Parathyroid adenoma (tissue), 2 donors: ENCODE measurements around the gene SPSB1.
"Not testable (repeated sequence)": the region's sequence is repeated elsewhere in the genome, so short reads cannot be mapped to it uniquely, and the experiment has no call there.

Experiments used
- H2AFZ ChIP-seq: fragments of 300-600 bp; sonication (generic); one replicate; pipeline ENCODE4 v1.7.0; 2017; ENCODE audit warnings: antibody characterized with exemption, mild to moderate bottlenecking
- H3K27ac ChIP-seq: fragments of 300-600 bp; sonication (generic); one replicate; pipeline ENCODE4 v1.7.0; 2017
- H3K27me3 ChIP-seq: fragments of 300-600 bp; sonication (generic); one replicate; pipeline ENCODE4 v1.7.0; 2017; ENCODE audit warnings: low read length; ENCODE audit not compliant: control insufficient read depth, insufficient read depth
- H3K36me3 ChIP-seq: fragments of 300-600 bp; sonication (generic); one replicate; pipeline ENCODE4 v1.7.0; 2017; ENCODE audit warnings: low read length; ENCODE audit not compliant: control insufficient read depth, insufficient read depth
- H3K4me1 ChIP-seq: fragments of 300-600 bp; sonication (generic); one replicate; pipeline ENCODE4 v1.7.0; 2017; ENCODE audit warnings: control low read depth
- H3K4me2 ChIP-seq: fragments of 300-600 bp; sonication (generic); one replicate; pipeline ENCODE4 v1.7.0; 2017; ENCODE audit warnings: low read length
- H3K4me3 ChIP-seq: fragments of 300-600 bp; sonication (generic); one replicate; pipeline ENCODE4 v1.7.0; 2017; ENCODE audit warnings: low read depth, low read length
- H3K79me2 ChIP-seq: fragments of 300-600 bp; sonication (generic); one replicate; pipeline ENCODE4 v1.7.0; 2017; ENCODE audit warnings: control low read depth
- H3K9ac ChIP-seq: fragments of 300-600 bp; sonication (generic); one replicate; pipeline ENCODE4 v1.7.0; 2017; ENCODE audit warnings: mild to moderate bottlenecking
- H3K9me3 ChIP-seq: fragments of 300-600 bp; sonication (generic); one replicate; pipeline ENCODE4 v1.7.0; 2017; ENCODE audit warnings: low read length; ENCODE audit not compliant: control insufficient read depth
- CTCF ChIP-seq: fragments of 300-600 bp; sonication (generic); IDR thresholded peaks from one replicate; pipeline ENCODE4 v1.7.0; 2017; ENCODE audit warnings: antibody characterized with exemption, mild to moderate bottlenecking
- donor health status: primary hyperparathyroidism.

The SPSB1 gene

DNA sequence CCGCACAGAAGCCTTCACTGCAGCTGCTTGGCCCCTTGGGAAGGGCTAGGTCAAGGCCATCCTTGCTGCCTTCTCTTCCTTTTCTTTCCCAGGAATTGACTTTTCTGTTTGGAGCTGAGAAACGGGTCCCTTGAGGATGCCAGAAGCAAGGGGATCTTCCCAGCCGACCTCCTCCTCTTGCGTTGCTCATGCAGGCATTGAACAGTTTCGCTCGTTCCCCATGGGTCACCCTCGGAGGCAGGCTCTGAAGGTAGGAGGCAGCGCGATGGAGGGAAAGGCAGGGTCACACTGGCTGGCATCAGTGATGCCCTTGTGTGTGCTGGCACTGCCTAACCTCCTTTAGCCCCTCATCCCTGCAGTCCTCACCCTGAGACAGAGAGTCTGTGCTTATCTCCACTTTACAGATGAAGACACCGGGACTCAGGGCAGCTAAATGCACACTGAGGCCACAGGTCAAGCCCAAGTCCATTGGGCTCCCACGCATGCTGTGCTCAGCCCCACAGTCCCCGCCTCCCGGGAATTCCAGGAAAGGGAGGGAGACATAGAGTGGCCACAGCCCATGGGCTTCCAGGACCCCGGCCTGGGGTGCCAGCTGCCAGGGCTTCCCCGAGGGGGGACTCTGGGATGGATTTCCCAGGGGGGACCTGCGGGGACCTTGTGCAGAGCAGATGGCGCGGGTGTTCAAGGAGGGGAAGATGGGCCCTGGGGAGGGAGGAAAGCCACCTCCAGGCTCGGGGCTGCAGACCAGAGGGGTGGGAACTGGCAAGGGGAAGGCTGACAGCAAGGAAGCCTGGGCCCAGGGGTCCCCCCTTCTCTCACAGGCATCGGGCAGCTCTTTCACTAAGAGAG, 90.2 kb downstream of the SPSB1 start:
- H3K27ac ChIP-seq: no peak overlapping the region
- no peak overlapping the region for H3K4me2 ChIP-seq
- H3K4me1 ChIP-seq: no peaks in the 10 kb centered on the region

GRCh38 chr1:9384128-9384527, 91.4 kb downstream of the SPSB1 start:
- Histone ChIP-seq H3K4me2 (no peak overlapping the region), H3K79me2 (no peaks in the 10 kb centered on the region), H3K4me1 (no peaks in the 10 kb centered on the region), H3K27ac (no peak overlapping the region), H3K36me3 (no peaks in the 10 kb centered on the region), H2AFZ (no peak overlapping the region), H3K4me3 (no peak overlapping the region), H3K9ac (no peak overlapping the region), H3K9me3 (no peaks in the 10 kb centered on the region), H3K27me3 (no peaks in the 10 kb centered on the region)
- no peak for TF ChIP-seq CTCF

More for the DNA sequence above, 90.2 kb downstream of the SPSB1 start:
- Histone ChIP-seq H3K27me3 (no peaks in the 10 kb centered on the region), H3K36me3 (no peaks in the 10 kb centered on the region), H3K9ac (no peak overlapping the region), H3K79me2 (no peaks in the 10 kb centered on the region), H3K4me3 (no peak overlapping the region), H2AFZ (no peak overlapping the region), H3K9me3 (no peaks in the 10 kb centered on the region)
- TF ChIP-seq CTCF: no peak

DNA sequence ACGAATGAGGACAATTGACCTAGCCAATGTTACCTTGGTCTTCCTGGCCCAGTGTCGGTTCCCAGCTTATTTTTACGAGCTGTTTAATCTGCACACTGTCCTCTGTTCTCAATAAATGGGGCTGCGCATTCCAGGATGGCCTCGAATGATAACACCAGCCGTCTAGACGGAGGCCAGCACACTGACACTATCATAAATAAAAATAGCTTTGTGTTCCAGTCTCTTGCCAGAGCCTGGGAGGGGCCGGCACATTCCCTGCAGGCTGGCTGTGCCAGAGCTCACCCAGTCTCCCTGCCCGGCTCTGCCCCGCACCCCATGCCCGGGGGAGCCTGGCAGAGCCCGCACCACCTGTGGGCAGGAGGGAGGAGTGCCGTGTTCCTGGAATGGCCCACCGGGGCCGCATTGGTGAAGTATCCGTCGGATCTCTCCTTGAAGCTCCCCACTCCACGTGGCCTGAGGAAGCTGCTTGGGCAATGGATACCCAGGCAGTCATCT, 92.1 kb downstream of the SPSB1 start:
- Histone ChIP-seq H3K36me3 (no peaks in the 10 kb centered on the region), H3K27ac (no peak overlapping the region), H2AFZ (no peak overlapping the region), H3K4me2 (no peak overlapping the region), H3K27me3 (no peaks in the 10 kb centered on the region), H3K4me3 (no peak overlapping the region), H3K9ac (no peak overlapping the region), H3K9me3 (no peaks in the 10 kb centered on the region), H3K4me1 (no peaks in the 10 kb centered on the region), H3K79me2 (no peaks in the 10 kb centered on the region)
- no peak for TF ChIP-seq CTCF

DNA sequence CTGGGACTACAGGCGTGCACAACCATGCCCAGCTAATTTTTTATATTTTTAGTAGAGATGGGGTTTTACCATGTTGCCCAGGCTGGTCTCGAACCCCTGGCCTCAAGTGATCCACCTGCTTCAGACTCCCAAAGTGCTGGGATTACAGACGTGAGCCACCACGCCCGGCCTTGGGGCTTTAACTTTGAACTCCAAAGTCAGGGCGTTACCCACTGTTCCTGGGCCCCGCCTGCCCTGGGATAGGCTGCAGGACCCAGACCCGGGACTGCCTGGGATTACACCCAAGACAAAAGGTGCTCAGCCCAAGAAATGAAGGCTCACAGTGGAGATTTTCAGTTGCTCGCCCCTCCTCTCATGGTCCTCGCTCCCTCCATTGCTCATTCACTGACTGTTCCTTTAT, 92.7 kb downstream of the SPSB1 start:
- not testable (repeated sequence) for H3K27me3 ChIP-seq, H3K4me2 ChIP-seq, H3K36me3 ChIP-seq, H3K4me3 ChIP-seq, H3K79me2 ChIP-seq, H3K27ac ChIP-seq, H3K9ac ChIP-seq, H3K4me1 ChIP-seq, H2AFZ ChIP-seq, H3K9me3 ChIP-seq

DNA sequence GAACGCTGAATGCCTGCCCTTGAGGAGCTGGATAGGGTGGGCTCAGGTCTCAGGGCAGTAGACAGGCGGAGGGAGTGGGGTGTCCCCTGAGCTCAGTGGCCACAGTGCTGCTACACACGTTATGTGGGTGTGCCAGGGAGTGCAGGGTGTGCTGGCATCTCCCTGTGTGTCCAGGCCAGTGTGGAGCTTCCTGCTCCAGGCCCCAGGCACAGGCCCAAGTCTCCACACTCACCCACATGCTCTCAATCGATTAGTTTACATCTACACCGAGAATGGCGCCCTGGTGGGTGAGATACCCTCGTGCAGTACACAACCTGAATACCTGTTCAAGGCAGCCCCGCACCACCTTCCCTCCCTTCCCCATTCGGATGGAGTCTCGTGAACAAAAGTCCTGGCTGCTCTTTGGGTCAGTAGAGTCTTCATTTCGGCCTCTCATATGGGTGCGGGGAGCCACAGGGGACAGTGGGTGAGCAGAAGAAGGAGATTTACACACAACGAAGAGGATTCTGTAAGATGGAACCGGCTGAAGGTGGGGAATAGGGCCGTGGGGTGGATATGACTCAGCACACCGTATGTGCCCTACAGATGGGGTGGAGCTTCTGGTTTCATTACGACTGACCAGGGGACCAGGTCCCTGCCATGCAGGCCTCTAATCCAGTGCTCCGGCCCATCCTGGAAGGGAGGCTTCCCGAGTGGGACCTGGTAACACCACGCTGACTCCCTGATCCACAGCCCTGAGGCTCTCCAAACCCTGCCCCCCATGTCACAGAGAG, 93.3 kb downstream of the SPSB1 start:
- Histone ChIP-seq H3K4me2 (no peak overlapping the region), H3K9ac (no peak overlapping the region), H3K27ac (no peak overlapping the region), H3K9me3 (no peaks in the 10 kb centered on the region), H3K4me1 (no peaks in the 10 kb centered on the region), H3K4me3 (no peak overlapping the region), H2AFZ (no peak overlapping the region), H3K27me3 (no peaks in the 10 kb centered on the region), H3K79me2 (no peaks in the 10 kb centered on the region), H3K36me3 (no peaks in the 10 kb centered on the region)
- TF ChIP-seq CTCF: no peak
